Midbrain (tissue), 1 donor: ENCODE data around the gene FOXE3.

ENCODE experiments used
- DNase-seq: peaks from one replicate; lab custom pipeline; 2025; lab: John Stamatoyannopoulos, UW

Gene FOXE3

GRCh38 chr1:47405697-47406096, 10.4 kb upstream of the FOXE3 start:
- no peak for DNase-seq

GRCh38 chr1:47406966-47407365, 9.1 kb upstream of the FOXE3 start:
- no peak for DNase-seq

- DNase-seq = no peak
Measured at GRCh38 chr1:47407481-47407880, 8.6 kb upstream of the FOXE3 start.

GRCh38 chr1:47409311-47410067, 6.6 kb upstream of the FOXE3 start:
- no peak for DNase-seq

GRCh38 chr1:47410068-47410455, 6.0 kb upstream of the FOXE3 start:
- DNase-seq = no peak

- DNase-seq = no peak
Measured at GRCh38 chr1:47411436-47411835, 4.6 kb upstream of the FOXE3 start.

GRCh38 chr1:47412437-47412836, 3.6 kb upstream of the FOXE3 start:
- no peak for DNase-seq

GRCh38 chr1:47416319-47417169, 459 bp downstream of the FOXE3 start:
- no peak for DNase-seq

GRCh38 chr1:47417170-47418044, 1.3 kb downstream of the FOXE3 start:
- DNase-seq = no peak

GRCh38 chr1:47418122-47418521, 2.0 kb downstream of the FOXE3 start:
- DNase-seq = no peak

GRCh38 chr1:47418681-47419325, 2.7 kb downstream of the FOXE3 start:
- DNase-seq = no peak

- DNase-seq = no peak
Measured at GRCh38 chr1:47420547-47420946, 4.5 kb downstream of the FOXE3 start.

GRCh38 chr1:47423872-47424271, 7.8 kb downstream of the FOXE3 start:
- DNase-seq = no peak

GRCh38 chr1:47424336-47424982, 8.4 kb downstream of the FOXE3 start:
- peak; percentile 31 for DNase-seq

GRCh38 chr1:47431534-47431933, 15.4 kb downstream of the FOXE3 start:
- no peak for DNase-seq

- peak; percentile 79 for DNase-seq
Measured at GRCh38 chr1:47432071-47433036, 16.3 kb downstream of the FOXE3 start.

- no peak for DNase-seq
Measured at GRCh38 chr1:47433037-47433421, 16.9 kb downstream of the FOXE3 start.

- DNase-seq = no peak
Measured at GRCh38 chr1:47433477-47434050, 17.5 kb downstream of the FOXE3 start.

- DNase-seq = peak; percentile 51
Measured at GRCh38 chr1:47434051-47434842, 18.2 kb downstream of the FOXE3 start.
